GM12801 (cell line): ENCODE data around the gene GSC2.

Experiments
- CTCF ChIP-seq: IDR thresholded peaks from one replicate; pipeline ENCODE4 v1.5.1; 2011; ENCODE audit warnings: control low read depth; ENCODE audit not compliant: insufficient read length; ENCODE audit errors: extremely low read depth

GSC2 gene

GRCh38 chr22:19152942-19153883 lies 3.1 kb upstream of the GSC2 start:
- TF ChIP-seq CTCF: no peak

- TF ChIP-seq CTCF: no peak
Observed at GRCh38 chr22:19151329-19152191, 1.5 kb upstream of the GSC2 start.

GRCh38 chr22:19150482-19151328 lies 613 bp upstream of the GSC2 start:
- no peak for TF ChIP-seq CTCF

- no peak for TF ChIP-seq CTCF
Observed at GRCh38 chr22:19149047-19149883, 827 bp downstream of the GSC2 start.

GRCh38 chr22:19148417-19149046 lies 1.6 kb downstream of the GSC2 start:
- no peak for TF ChIP-seq CTCF

GRCh38 chr22:19147195-19147780 lies 2.8 kb downstream of the GSC2 start:
- TF ChIP-seq CTCF: no peak
